ENCODE measurements around the gene EIF4H. TPM values are rescaled to one million over a fixed set of nuclear protein-coding genes. Genes with fewer than 3 reads are reported as not detected.

The EIF4H gene
- total and polyA plus RNA-seq, 2 of the 8 experiments (the other 6 are each of a cell fraction or from before 2014, with no cell fraction given), result 323 to 382 TPM

DNA sequence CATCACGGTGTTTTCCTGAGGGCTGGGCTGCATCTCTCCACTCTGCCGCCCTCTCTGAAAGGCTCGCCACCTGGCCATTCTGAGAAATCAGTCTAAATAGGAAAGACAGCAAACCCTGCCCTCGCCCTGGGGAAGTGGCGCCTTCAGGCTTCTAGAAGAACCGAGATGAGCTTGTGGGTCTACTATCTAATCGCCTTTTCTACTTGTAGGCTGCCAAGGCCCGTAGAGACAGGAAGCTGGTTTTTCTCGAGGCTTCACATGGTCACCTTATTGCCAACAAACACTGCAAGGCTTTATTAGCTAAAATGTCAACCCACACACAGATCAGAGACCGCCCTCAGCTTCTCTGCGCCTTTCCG, 57.1 kb downstream of the EIF4H start:
- no peaks in the 10 kb centered on the region for H3K4me1 ChIP-seq (replicated peaks in 1 of 4; ENCODE audit: control insufficient read depth in 3 of 4, insufficient read depth in 4 of 4, low read length in 3 of 4)
- DNase-seq (ENCODE audit: low read depth in 1 of 2, low spot score in 2 of 2) (no peak), FAIRE-seq (no peak)
- 98% methylated on average over 12 of the region's 12 CpGs; no CpG with 5 or more reads in 1 of the 2 experiments for WGBS, 2 experiments (ENCODE audit: extremely low coverage in 1 of 2, insufficient coverage in 1 of 2, insufficient read length in 1 of 2, insufficient replicate concordance in 2 of 2, low coverage in 1 of 2, low lambda C conversion rate in 2 of 2, missing lambda C conversion rate in 1 of 2)
- no peaks in the 10 kb centered on the region for H3K79me2 ChIP-seq (ENCODE audit: control insufficient read depth in 1 of 2, insufficient read depth in 2 of 2, low read length in 2 of 2)
- TF ChIP-seq RXRA (IDR thresholded peaks at IDR 0.05; ENCODE audit: insufficient read depth, low read depth, low read length), result no peak
- no peak for TF ChIP-seq NANOG (IDR thresholded peaks at IDR 0.05; ENCODE audit: insufficient read depth, low read depth, low read length, poor library complexity, severe bottlenecking)
- TF ChIP-seq TAF1 (IDR thresholded peaks at IDR 0.05; ENCODE audit: low read depth, low read length), result no peak
- TF ChIP-seq SIX5 (IDR thresholded peaks at IDR 0.05; ENCODE audit: low read depth, low read length), result no peak
- no peak overlapping the region for H4K91ac ChIP-seq (replicated peaks; ENCODE audit: insufficient read length, low read length)
- no peak overlapping the region for H3K4me2 ChIP-seq (ENCODE audit: insufficient read depth in 1 of 2, low read depth in 2 of 2, low read length in 2 of 2)
- H3K56ac ChIP-seq (replicated peaks; ENCODE audit: insufficient read length, low read depth, low read length), result no peak overlapping the region
- no peak overlapping the region for H3K4ac ChIP-seq (replicated peaks; ENCODE audit: insufficient read length, low read depth, low read length)
- H4K20me1 ChIP-seq (replicated peaks in 1 of 2; ENCODE audit: control insufficient read depth in 1 of 2, insufficient read depth in 2 of 2, low read length in 2 of 2), result peaks cover 4 to 6% of the 10 kb centered on the region in 2 experiments
- no peak overlapping the region for H3K9ac ChIP-seq (replicated peaks in 1 of 4; ENCODE audit: extremely low read depth in 1 of 4, low read depth in 3 of 4, low read length in 3 of 4)
- no peak overlapping the region for H2BK15ac ChIP-seq (ENCODE audit: low read length)
- no peak overlapping the region for H2BK12ac ChIP-seq (ENCODE audit: low read depth, low read length)
- no peaks in the 10 kb centered on the region for H3K27me3 ChIP-seq (replicated peaks in 1 of 4; ENCODE audit: control insufficient read depth in 3 of 4, extremely low read depth in 1 of 4, insufficient read depth in 3 of 4, low read length in 3 of 4)
- no peaks in the 10 kb centered on the region for H3K23me2 ChIP-seq (ENCODE audit: low read depth, low read length)
- no peaks in the 10 kb centered on the region for H3K9me3 ChIP-seq (ENCODE audit: insufficient read depth in 2 of 2, low read depth in 1 of 2, low read length in 1 of 2)
- H3K23ac ChIP-seq (ENCODE audit: insufficient read length), result no peak overlapping the region
- ChIA-PET POLR2A (ENCODE audit: partially characterized antibody) (interaction anchor here (0.6 to 3.7 kb wide), 9 partner anchors 10 to 433 kb away, joined by 3 to 19 read pairs (median 4); partner anchors contain the start of gene RFC2), CTCF (ENCODE audit: partially characterized antibody) (interaction anchor here (1.3 to 2.6 kb wide), 3 partner anchors 12 to 170 kb away, joined by 3 to 13 read pairs (median 5); no protein-coding TSS in a partner anchor)
- H4K5ac ChIP-seq (ENCODE audit: insufficient read length, low read depth, low read length), result no peak overlapping the region
- no peak overlapping the region for H2AFZ ChIP-seq (ENCODE audit: low read length)
- H3K4me3 ChIP-seq (ENCODE audit: extremely low read depth in 1 of 4, insufficient read depth in 2 of 4, low read depth in 3 of 4, low read length in 4 of 4), result no peak overlapping the region
- H2BK5ac ChIP-seq (ENCODE audit: low read depth, low read length), result no peak overlapping the region
- no peak overlapping the region for H3K27ac ChIP-seq (ENCODE audit: low read depth, low read length)
- H3K18ac ChIP-seq (ENCODE audit: extremely low read depth, low read length), result no peak overlapping the region
- no peak overlapping the region for H4K8ac ChIP-seq (ENCODE audit: extremely low read depth, insufficient read depth, low read length)
- no peak overlapping the region for H2BK20ac ChIP-seq (ENCODE audit: low read length)
- H3K36me3 ChIP-seq (ENCODE audit: control insufficient read depth in 2 of 4, insufficient read depth in 4 of 4, low read length in 3 of 4), result peaks cover 14 to 76% (median 47%) of the 10 kb centered on the region in 4 experiments
- H3K79me1 ChIP-seq (ENCODE audit: low read depth, low read length), result no peaks in the 10 kb centered on the region
- H2AK5ac ChIP-seq (ENCODE audit: low read depth, low read length), result no peak overlapping the region
- no peak overlapping the region for H2BK120ac ChIP-seq (replicated peaks; ENCODE audit: low read depth, low read length)
- H3K14ac ChIP-seq (ENCODE audit: insufficient read length), result no peak overlapping the region

All from H1 (cell line).